GM12878 (cell line): ENCODE data around the gene SLC19A3. TPM values are rescaled to one million over a fixed set of nuclear protein-coding genes. Genes with fewer than 3 reads are reported as not detected.

Experiments used
- ATAC-seq: fragments of 200-7000 bp; cut with Tn5 transposase; 3 replicates; pipeline ENCODE4 v1.9.1; 2020; ENCODE audit warnings: mild to moderate bottlenecking, moderate library complexity
- BruUV-seq: library from RNA; stranded (reverse); fragments of 400-500 nt; replicated peaks from 2 replicates; lab custom pipeline; 2021; lab: Mats Ljungman, UMichigan
- CTCF ChIA-PET: fragments of 300-600 bp; sonication (Branson Sonifier 250); formaldehyde crosslinking; extraction: SDS; loops from one replicate; lab custom pipeline; 2021; ENCODE audit warnings: inconsistent platforms; lab: Yijun Ruan, JAX
- POLR2A ChIA-PET: fragments of 350-600 bp; formaldehyde crosslinking; extraction: SDS; loops from one replicate; lab custom pipeline; 2021; ENCODE audit warnings: inconsistent platforms; lab: Charles Lee
- RAD21 ChIA-PET: fragments of 300-600 bp; sonication (Branson Sonifier 250); formaldehyde crosslinking; loops from one replicate; lab custom pipeline; 2023; ENCODE audit warnings: antibody characterized with exemption; ENCODE audit not compliant: unreplicated experiment; lab: Charles Lee
- SMC1A ChIA-PET: fragments of 300-600 bp; sonication (Branson Sonifier 250); formaldehyde crosslinking; loops from one replicate; lab custom pipeline; 2023; ENCODE audit not compliant: unreplicated experiment, uncharacterized antibody; lab: Charles Lee
- DNase-seq: peaks from one replicate; pipeline ENCODE4 v3.0.0-alpha.2; 2011; ENCODE audit warnings: low read depth, low spot score
- FAIRE-seq: peaks from 3 replicates; lab custom pipeline; 2011; peaks lifted over from hg19 to GRCh38; lab: Jason Lieb, UNC
- H2AFZ ChIP-seq: 2 replicates; pipeline ENCODE4 v1.6.0; 2011; ENCODE audit warnings: low read depth, low read length, control low read depth; ENCODE audit not compliant: control insufficient read depth
- H3K27ac ChIP-seq: 2 replicates; pipeline ENCODE4 v1.5.1; 2011; ENCODE audit warnings: control low read depth; ENCODE audit not compliant: control insufficient read depth, insufficient read depth
- H3K27me3 ChIP-seq, 2 experiments: replicated peaks in 1 of 2; 2 replicates each; pipeline versions ENCODE4 v1.6.0 to v1.6.1; 2011; ENCODE audit warnings: low read length in 1 of 2; ENCODE audit not compliant: control insufficient read depth in 2 of 2, insufficient read depth in 2 of 2
- H3K36me3 ChIP-seq, 2 experiments: 2 replicates each; pipeline ENCODE4 v1.5.1; 2011; ENCODE audit warnings: low read length in 1 of 2; ENCODE audit not compliant: control insufficient read depth in 2 of 2, insufficient read depth in 2 of 2
- H3K4me1 ChIP-seq: 2 replicates; pipeline ENCODE4 v1.6.1; 2011; ENCODE audit warnings: mild to moderate bottlenecking, low read length, moderate library complexity, mixed read lengths; ENCODE audit not compliant: control insufficient read depth, insufficient read depth
- H3K4me2 ChIP-seq: 2 replicates; pipeline ENCODE4 v1.6.0; 2011; ENCODE audit warnings: control low read depth; ENCODE audit not compliant: control insufficient read depth, insufficient read depth
- H3K4me3 ChIP-seq: fragments of 200-600 bp; sonication (generic); 2 replicates; pipeline ENCODE4 v1.5.1; 2016
- H3K79me2 ChIP-seq: 2 replicates; pipeline ENCODE4 v1.6.0; 2011; ENCODE audit warnings: low read length; ENCODE audit not compliant: control insufficient read depth, insufficient read depth
- H3K9ac ChIP-seq: 2 replicates; pipeline ENCODE4 v1.8.0; 2011; ENCODE audit warnings: low read length, control low read depth, mixed read lengths; ENCODE audit not compliant: control insufficient read depth, insufficient read depth
- H3K9me3 ChIP-seq: replicated peaks from 3 replicates; pipeline ENCODE4 v1.5.1; 2011; ENCODE audit warnings: mild to moderate bottlenecking, low read length; ENCODE audit not compliant: control insufficient read depth, insufficient read depth
- H4K20me1 ChIP-seq: 2 replicates; pipeline ENCODE4 v1.6.0; 2011; ENCODE audit not compliant: control insufficient read depth, insufficient read depth
- CTCF ChIP-seq, 3 experiments: IDR thresholded peaks in 2 of 3; conservative IDR thresholded peaks in 1 of 3; 2 replicates each; pipeline ENCODE4 v1.5.1; 2011; ENCODE audit warnings: low read depth in 3 of 3, low read length in 3 of 3, mild to moderate bottlenecking in 3 of 3, control low read depth in 2 of 3, moderate library complexity in 2 of 3, inconsistent platforms in 1 of 3, mixed read lengths in 1 of 3; ENCODE audit not compliant: control insufficient read depth in 2 of 3, insufficient read depth in 1 of 3; ENCODE audit errors: extremely low read depth in 1 of 3
- E4F1 ChIP-seq: fragments of 450-650 bp; IDR thresholded peaks from 2 replicates; pipeline ENCODE4 v1.6.1; 2018; ENCODE audit warnings: borderline replicate concordance, mild to moderate bottlenecking; ENCODE audit not compliant: partially characterized antibody
- SMC3 ChIP-seq: IDR thresholded peaks from 2 replicates; pipeline ENCODE4 v1.6.1; 2011; ENCODE audit warnings: low read length, improper control_type of control experiment, borderline replicate concordance
- WGBS: methylation state at CpG from one replicate; pipeline ENCODE4 v1.1.6; 2016; ENCODE audit warnings: low lambda C conversion rate; ENCODE audit not compliant: insufficient replicate concordance, insufficient coverage; ENCODE audit errors: missing lambda C conversion rate; 5-methylcytosine and 5-hydroxymethylcytosine counted together
- in situ Hi-C: fragments of 300-500 bp; cut with MboI; formaldehyde crosslinking; loops from 9 replicates; pipeline ENCODE4 v1.14.3; 2018; ENCODE audit warnings: mixed read lengths
- intact Hi-C: fragments of 100-400 bp; cut with micrococcal nuclease; formaldehyde crosslinking; loops from one replicate; pipeline ENCODE4 v1.14.2; 2022; ENCODE audit not compliant: unreplicated experiment
- polyA plus RNA-seq, 11 experiments: library from polyadenylated mRNA; depleted of rRNA in 4 of 11; unstranded in 6 of 11; stranded (reverse) in 5 of 11; fragments of >200 nt; fragmentation: Nextera tagmentation in 4 of 11; fragmentation: Illumina TruSeq in 1 of 11; extraction: Ambion mirVana in 4 of 11; extraction: Trizol in 1 of 11; gene quantifications; 1 replicate in 1 of 11; 2 replicates in 10 of 11; pipeline versions ENCODE4 v1.2.1 to v1.2.3, GENCODE V29; 2011 to 2016; ENCODE audit warnings: inconsistent platforms in 2 of 11, missing spikeins in 2 of 11, low read depth in 1 of 11
- total RNA-seq, 4 experiments: library from RNA; depleted of rRNA in 3 of 4; stranded (reverse); fragments of >200 nt in 3 of 4; fragmentation: Illumina TruSeq in 1 of 4; extraction: Trizol in 1 of 4; gene quantifications; 2 replicates each; pipeline versions ENCODE4 v1.2.1 to v1.2.3, GENCODE V29; 2013 to 2021

SLC19A3 gene
- total and polyA plus RNA-seq, 10 of the 15 experiments (the other 5 are each of a cell fraction or from before 2014, with no cell fraction given): not detected

- TF ChIP-seq E4F1: no peak
Measured at GRCh38 chr2:227653419-227653818, 64.4 kb downstream of the SLC19A3 start (continued).

- H3K4me1 ChIP-seq: no peaks in the 10 kb centered on the region
- in situ Hi-C loops: no loop called here
- FAIRE-seq (no peak), DNase-seq (no peak), ATAC-seq (peak; percentile 64)
- H3K4me2 ChIP-seq: no peak overlapping the region
- WGBS: 39% methylated on average over 5 of the region's 5 CpGs
- no peak overlapping the region for H3K27ac ChIP-seq
- no peaks in the 10 kb centered on the region for H3K36me3 ChIP-seq
- no peaks in the 10 kb centered on the region for H3K79me2 ChIP-seq
- ChIA-PET RAD21 (interaction anchor here (1.4 to 1.8 kb wide), 5 partner anchors 14 to 238 kb away, joined by 3 to 7 read pairs (median 5); no protein-coding TSS in a partner anchor), SMC1A (interaction anchor here (0.5 to 1.1 kb wide), 6 partner anchors 11 to 419 kb away, joined by 3 to 7 read pairs (median 3); no protein-coding TSS in a partner anchor), CTCF (interaction anchor here (0.6 to 3.3 kb wide), 14 partner anchors 9 to 405 kb away, joined by 3 to 19 read pairs (median 3); no protein-coding TSS in a partner anchor), POLR2A (no interaction called here)
- peaks cover 0 to 1% of the 10 kb centered on the region in 2 experiments; a peak in 1 of 4 replicates for H3K27me3 ChIP-seq
- H3K4me3 ChIP-seq: no peak overlapping the region
- no peak overlapping the region for H2AFZ ChIP-seq
- intact Hi-C loops: no loop called here
- no peaks in the 10 kb centered on the region for H3K9me3 ChIP-seq
- TF ChIP-seq CTCF (IDR thresholded peaks at IDR 0.05 in 2 of 3, conservative IDR thresholded peaks at IDR 0.05 in 1 of 3; ENCODE audit: control insufficient read depth in 2 of 3, extremely low read depth in 1 of 3, insufficient read depth in 1 of 3, low read depth in 3 of 3, low read length in 3 of 3) (peak in 1 of 3 experiments; percentile 31; a peak in 1 of 6 replicates), SMC3 (no peak)
- H3K9ac ChIP-seq: no peak overlapping the region
- no TSS peak for BruUV-seq
- no peaks in the 10 kb centered on the region for H4K20me1 ChIP-seq
Measured at GRCh38 chr2:227643990-227644551, 73.8 kb downstream of the SLC19A3 start.
